HepG2 (cell line): ENCODE measurements around the gene KMT2A. TPM values are rescaled to one million over a fixed set of nuclear protein-coding genes. Genes with fewer than 3 reads are reported as not detected.

Source experiments
- DMAP1 ChIP-seq: IDR thresholded peaks from 2 replicates; pipeline ENCODE4 v1.6.1; 2016
- KLF16 ChIP-seq, 2 experiments: sonication (generic) in 1 of 2; formaldehyde crosslinking in 1 of 2; IDR thresholded peaks; 2 replicates each; pipeline versions ENCODE4 v1.6.1 to v1.8.0; 2016 to 2023; ENCODE audit warnings: missing genetic modification reagents in 2 of 2, missing compliant biosample characterization in 1 of 2
- PRPF4 ChIP-seq: fragments of 200-400 bp; formaldehyde crosslinking; IDR thresholded peaks from 2 replicates; pipeline ENCODE4 v1.6.1; 2016; ENCODE audit warnings: low read length, low read depth; ENCODE audit not compliant: poor library complexity, severe bottlenecking
- RXRA ChIP-seq: sonication (generic); formaldehyde crosslinking; IDR thresholded peaks from 2 replicates; pipeline ENCODE4 v1.5.1; 2020; ENCODE audit warnings: missing genetic modification reagents
- TBX2 ChIP-seq: sonication (generic); formaldehyde crosslinking; IDR thresholded peaks from 2 replicates; pipeline ENCODE4 v1.5.0; 2020; ENCODE audit warnings: missing genetic modification reagents, mild to moderate bottlenecking, borderline replicate concordance
- YEATS4 ChIP-seq: sonication (generic); formaldehyde crosslinking; IDR thresholded peaks from 2 replicates; pipeline ENCODE4 v1.4.0; 2020; ENCODE audit warnings: missing genetic modification reagents, borderline replicate concordance
- ZFP36L2 ChIP-seq: sonication (generic); formaldehyde crosslinking; IDR thresholded peaks from 2 replicates; pipeline ENCODE4 v1.4.0; 2020; ENCODE audit warnings: missing genetic modification reagents
- ZNF619 ChIP-seq: sonication (generic); formaldehyde crosslinking; IDR thresholded peaks from 2 replicates; pipeline ENCODE4 v1.4.0; 2020; ENCODE audit warnings: mild to moderate bottlenecking, missing genetic modification reagents
- ZNF75D ChIP-seq: sonication (generic); formaldehyde crosslinking; IDR thresholded peaks from 2 replicates; pipeline ENCODE4 v1.8.1; 2023; ENCODE audit warnings: missing genetic modification reagents, mild to moderate bottlenecking, borderline replicate concordance
- ZNF766 ChIP-seq: sonication (generic); formaldehyde crosslinking; IDR thresholded peaks from 2 replicates; pipeline ENCODE4 v1.5.0; 2020; ENCODE audit warnings: missing genetic modification reagents, borderline replicate concordance
- ZNF777 ChIP-seq: sonication (generic); formaldehyde crosslinking; IDR thresholded peaks from 2 replicates; pipeline ENCODE4 v1.4.0; 2020; ENCODE audit warnings: missing genetic modification reagents
- polyA plus RNA-seq, 8 experiments: library from polyadenylated mRNA; depleted of rRNA in 3 of 8; stranded (reverse) in 7 of 8; unstranded in 1 of 8; fragments of >200 nt; fragmentation: Illumina TruSeq in 4 of 8; extraction: Trizol in 4 of 8; gene quantifications; 2 replicates each; pipeline versions ENCODE4 v1.2.1 to v1.2.3, GENCODE V29; 2011 to 2016; ENCODE audit warnings: low read depth in 4 of 8, missing spikeins in 1 of 8, mixed read lengths in 1 of 8; ENCODE audit not compliant: insufficient read depth in 1 of 8
- total RNA-seq, 5 experiments: library from RNA; depleted of rRNA; stranded (reverse); fragments of >200 nt; fragmentation: Illumina TruSeq; extraction: Trizol; gene quantifications; 2 replicates each; pipeline ENCODE4 v1.2.3, GENCODE V29; 2016; ENCODE audit warnings: low read depth in 1 of 5
- TF ChIP-seq, protein P1 (sequence below): sonication (generic); formaldehyde crosslinking; conservative IDR thresholded peaks from 2 replicates; pipeline ENCODE4 v1.4.0; 2020; ENCODE audit warnings: missing genetic modification reagents
- TF ChIP-seq, protein P2 (sequence below): sonication (generic); formaldehyde crosslinking; IDR thresholded peaks from 2 replicates; pipeline ENCODE4 v1.5.0; 2020; ENCODE audit warnings: mild to moderate bottlenecking, low read depth, missing genetic modification reagents, borderline replicate concordance
- TF ChIP-seq, protein P3 (sequence below), 2 experiments: sonication (generic) in 1 of 2; formaldehyde crosslinking in 1 of 2; IDR thresholded peaks; 2 replicates each; pipeline versions ENCODE4 v1.4.0 to v1.6.1; 2018 to 2020; ENCODE audit warnings: missing genetic modification reagents in 2 of 2, borderline replicate concordance in 1 of 2, low read depth in 1 of 2, mild to moderate bottlenecking in 1 of 2, missing biosample characterization in 1 of 2
- TF ChIP-seq, protein P4 (sequence below): sonication (generic); formaldehyde crosslinking; IDR thresholded peaks from 2 replicates; pipeline ENCODE4 v1.5.1; 2020; ENCODE audit warnings: mild to moderate bottlenecking, missing genetic modification reagents, moderate library complexity
- TF ChIP-seq, protein P5 (sequence below): sonication (generic); formaldehyde crosslinking; IDR thresholded peaks from 2 replicates; pipeline ENCODE4 v1.9.0; 2022; ENCODE audit warnings: low read depth, missing genetic modification reagents
- TF ChIP-seq, protein P6 (sequence below): sonication (generic); formaldehyde crosslinking; IDR thresholded peaks from 2 replicates; pipeline ENCODE4 v1.8.0; 2022; ENCODE audit warnings: missing genetic modification reagents, mild to moderate bottlenecking, borderline replicate concordance

Gene KMT2A
- total and polyA plus RNA-seq, 2 of the 13 experiments (the other 11 are each of a cell fraction or from before 2014, with no cell fraction given) = 12.4 to 20.0 TPM

DNA sequence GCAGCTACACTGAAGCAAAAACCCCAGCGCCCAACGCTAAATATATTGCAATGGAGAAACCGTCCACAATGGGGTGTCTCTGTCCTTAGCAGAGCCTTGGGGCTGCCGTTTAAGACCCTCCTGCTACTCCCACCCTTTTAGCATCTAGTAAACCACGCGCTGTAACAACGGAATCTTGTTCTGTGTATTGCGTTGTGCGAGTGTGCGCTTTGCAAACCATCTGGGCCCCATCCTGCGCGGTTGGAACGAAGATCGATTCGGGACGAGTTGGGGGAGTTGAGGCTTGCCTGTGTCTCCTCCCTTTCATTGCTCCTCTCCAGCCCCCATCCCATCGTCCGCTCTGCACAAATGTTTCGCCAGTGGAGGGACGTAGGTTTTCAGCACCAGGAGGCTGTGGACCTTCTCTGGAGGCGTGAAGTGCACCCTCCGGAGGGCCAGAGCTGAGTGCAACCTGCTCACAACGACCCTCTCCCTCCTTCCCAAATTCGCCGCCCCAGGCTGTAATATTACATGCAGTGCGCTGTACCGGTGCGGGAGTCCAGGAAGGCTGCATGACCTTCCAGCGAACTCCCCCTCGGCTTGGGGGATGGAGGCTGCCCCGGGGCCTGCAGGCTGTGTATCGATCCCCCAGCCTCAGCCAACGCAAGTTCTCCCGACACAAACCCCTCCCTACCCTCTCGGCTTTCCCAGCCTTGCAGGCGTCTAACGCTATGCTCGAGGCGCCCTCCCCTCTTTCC, 1.6 kb upstream of the KMT2A start (continued):
- TF ChIP-seq TBX2 (CRISPR knock-in tag) (peak; percentile 60), KLF16 (CRISPR knock-in tag; IDR thresholded peaks at IDR 0.05) (no peak), ZNF766 (CRISPR knock-in tag) (no peak), YEATS4 (CRISPR knock-in tag) (peak; percentile 75), DMAP1 (peak; percentile 66; the same call in 1 of the 2 replicates), RXRA (peak; percentile 79), ZNF619 (CRISPR knock-in tag) (peak; percentile 72; the same call in 1 of the 2 replicates), ZNF75D (CRISPR knock-in tag) (no peak), PRPF4 (no peak), ZNF777 (CRISPR knock-in tag) (peak; percentile 21; the same call in 1 of the 2 replicates), ZFP36L2 (CRISPR knock-in tag) (no peak)
- TF ChIP-seq, protein P1, sequence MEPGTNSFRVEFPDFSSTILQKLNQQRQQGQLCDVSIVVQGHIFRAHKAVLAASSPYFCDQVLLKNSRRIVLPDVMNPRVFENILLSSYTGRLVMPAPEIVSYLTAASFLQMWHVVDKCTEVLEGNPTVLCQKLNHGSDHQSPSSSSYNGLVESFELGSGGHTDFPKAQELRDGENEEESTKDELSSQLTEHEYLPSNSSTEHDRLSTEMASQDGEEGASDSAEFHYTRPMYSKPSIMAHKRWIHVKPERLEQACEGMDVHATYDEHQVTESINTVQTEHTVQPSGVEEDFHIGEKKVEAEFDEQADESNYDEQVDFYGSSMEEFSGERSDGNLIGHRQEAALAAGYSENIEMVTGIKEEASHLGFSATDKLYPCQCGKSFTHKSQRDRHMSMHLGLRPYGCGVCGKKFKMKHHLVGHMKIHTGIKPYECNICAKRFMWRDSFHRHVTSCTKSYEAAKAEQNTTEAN = no peak
- TF ChIP-seq, protein P2, sequence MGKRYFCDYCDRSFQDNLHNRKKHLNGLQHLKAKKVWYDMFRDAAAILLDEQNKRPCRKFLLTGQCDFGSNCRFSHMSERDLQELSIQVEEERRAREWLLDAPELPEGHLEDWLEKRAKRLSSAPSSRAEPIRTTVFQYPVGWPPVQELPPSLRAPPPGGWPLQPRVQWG (CRISPR knock-in tag) = no peak
- TF ChIP-seq, protein P3, sequence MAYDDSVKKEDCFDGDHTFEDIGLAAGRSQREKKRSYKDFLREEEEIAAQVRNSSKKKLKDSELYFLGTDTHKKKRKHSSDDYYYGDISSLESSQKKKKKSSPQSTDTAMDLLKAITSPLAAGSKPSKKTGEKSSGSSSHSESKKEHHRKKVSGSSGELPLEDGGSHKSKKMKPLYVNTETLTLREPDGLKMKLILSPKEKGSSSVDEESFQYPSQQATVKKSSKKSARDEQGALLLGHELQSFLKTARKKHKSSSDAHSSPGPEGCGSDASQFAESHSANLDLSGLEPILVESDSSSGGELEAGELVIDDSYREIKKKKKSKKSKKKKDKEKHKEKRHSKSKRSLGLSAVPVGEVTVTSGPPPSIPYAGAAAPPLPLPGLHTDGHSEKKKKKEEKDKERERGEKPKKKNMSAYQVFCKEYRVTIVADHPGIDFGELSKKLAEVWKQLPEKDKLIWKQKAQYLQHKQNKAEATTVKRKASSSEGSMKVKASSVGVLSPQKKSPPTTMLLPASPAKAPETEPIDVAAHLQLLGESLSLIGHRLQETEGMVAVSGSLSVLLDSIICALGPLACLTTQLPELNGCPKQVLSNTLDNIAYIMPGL (CRISPR knock-in tag; IDR thresholded peaks at IDR 0.05; ENCODE audit: borderline replicate concordance in 1 of 2, low read depth in 1 of 2) = peak in 1 of 2 experiments; percentile 55; a peak in 2 of 4 replicates
- TF ChIP-seq, protein P4, sequence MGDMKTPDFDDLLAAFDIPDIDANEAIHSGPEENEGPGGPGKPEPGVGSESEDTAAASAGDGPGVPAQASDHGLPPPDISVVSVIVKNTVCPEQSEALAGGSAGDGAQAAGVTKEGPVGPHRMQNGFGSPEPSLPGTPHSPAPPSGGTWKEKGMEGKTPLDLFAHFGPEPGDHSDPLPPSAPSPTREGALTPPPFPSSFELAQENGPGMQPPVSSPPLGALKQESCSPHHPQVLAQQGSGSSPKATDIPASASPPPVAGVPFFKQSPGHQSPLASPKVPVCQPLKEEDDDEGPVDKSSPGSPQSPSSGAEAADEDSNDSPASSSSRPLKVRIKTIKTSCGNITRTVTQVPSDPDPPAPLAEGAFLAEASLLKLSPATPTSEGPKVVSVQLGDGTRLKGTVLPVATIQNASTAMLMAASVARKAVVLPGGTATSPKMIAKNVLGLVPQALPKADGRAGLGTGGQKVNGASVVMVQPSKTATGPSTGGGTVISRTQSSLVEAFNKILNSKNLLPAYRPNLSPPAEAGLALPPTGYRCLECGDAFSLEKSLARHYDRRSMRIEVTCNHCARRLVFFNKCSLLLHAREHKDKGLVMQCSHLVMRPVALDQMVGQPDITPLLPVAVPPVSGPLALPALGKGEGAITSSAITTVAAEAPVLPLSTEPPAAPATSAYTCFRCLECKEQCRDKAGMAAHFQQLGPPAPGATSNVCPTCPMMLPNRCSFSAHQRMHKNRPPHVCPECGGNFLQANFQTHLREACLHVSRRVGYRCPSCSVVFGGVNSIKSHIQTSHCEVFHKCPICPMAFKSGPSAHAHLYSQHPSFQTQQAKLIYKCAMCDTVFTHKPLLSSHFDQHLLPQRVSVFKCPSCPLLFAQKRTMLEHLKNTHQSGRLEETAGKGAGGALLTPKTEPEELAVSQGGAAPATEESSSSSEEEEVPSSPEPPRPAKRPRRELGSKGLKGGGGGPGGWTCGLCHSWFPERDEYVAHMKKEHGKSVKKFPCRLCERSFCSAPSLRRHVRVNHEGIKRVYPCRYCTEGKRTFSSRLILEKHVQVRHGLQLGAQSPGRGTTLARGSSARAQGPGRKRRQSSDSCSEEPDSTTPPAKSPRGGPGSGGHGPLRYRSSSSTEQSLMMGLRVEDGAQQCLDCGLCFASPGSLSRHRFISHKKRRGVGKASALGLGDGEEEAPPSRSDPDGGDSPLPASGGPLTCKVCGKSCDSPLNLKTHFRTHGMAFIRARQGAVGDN (CRISPR knock-in tag) = peak; percentile 82
- TF ChIP-seq, protein P5, sequence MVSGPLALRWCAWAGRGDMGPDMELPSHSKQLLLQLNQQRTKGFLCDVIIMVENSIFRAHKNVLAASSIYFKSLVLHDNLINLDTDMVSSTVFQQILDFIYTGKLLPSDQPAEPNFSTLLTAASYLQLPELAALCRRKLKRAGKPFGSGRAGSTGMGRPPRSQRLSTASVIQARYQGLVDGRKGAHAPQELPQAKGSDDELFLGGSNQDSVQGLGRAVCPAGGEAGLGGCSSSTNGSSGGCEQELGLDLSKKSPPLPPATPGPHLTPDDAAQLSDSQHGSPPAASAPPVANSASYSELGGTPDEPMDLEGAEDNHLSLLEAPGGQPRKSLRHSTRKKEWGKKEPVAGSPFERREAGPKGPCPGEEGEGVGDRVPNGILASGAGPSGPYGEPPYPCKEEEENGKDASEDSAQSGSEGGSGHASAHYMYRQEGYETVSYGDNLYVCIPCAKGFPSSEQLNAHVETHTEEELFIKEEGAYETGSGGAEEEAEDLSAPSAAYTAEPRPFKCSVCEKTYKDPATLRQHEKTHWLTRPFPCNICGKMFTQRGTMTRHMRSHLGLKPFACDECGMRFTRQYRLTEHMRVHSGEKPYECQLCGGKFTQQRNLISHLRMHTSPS (CRISPR knock-in tag) = no peak
- TF ChIP-seq, protein P6, sequence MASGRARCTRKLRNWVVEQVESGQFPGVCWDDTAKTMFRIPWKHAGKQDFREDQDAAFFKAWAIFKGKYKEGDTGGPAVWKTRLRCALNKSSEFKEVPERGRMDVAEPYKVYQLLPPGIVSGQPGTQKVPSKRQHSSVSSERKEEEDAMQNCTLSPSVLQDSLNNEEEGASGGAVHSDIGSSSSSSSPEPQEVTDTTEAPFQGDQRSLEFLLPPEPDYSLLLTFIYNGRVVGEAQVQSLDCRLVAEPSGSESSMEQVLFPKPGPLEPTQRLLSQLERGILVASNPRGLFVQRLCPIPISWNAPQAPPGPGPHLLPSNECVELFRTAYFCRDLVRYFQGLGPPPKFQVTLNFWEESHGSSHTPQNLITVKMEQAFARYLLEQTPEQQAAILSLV (CRISPR knock-in tag) = peak; percentile 67; the same call in 1 of the 2 replicates
